Retina (tissue), 1 donor: ENCODE data around the gene SNTA1.
"Not testable (repeated sequence)": the region's sequence is repeated elsewhere in the genome, so short reads cannot be mapped to it uniquely, and the experiment has no call there.

Experiments
- DNase-seq: peaks from one replicate; pipeline ENCODE4 v3.0.0-alpha.2; 2016

Gene SNTA1

GRCh38 chr20:33423875-33424274, 19.7 kb downstream of the SNTA1 start:
- not testable (repeated sequence) for DNase-seq

- no peak for DNase-seq
Observed at GRCh38 chr20:33423141-33423834, 20.3 kb downstream of the SNTA1 start.

- no peak for DNase-seq
Observed at GRCh38 chr20:33419140-33419974, 24.2 kb downstream of the SNTA1 start.

GRCh38 chr20:33418033-33418432, 25.5 kb downstream of the SNTA1 start:
- no peak for DNase-seq

- DNase-seq, result peak; percentile 19
Observed at GRCh38 chr20:33415948-33416347, 27.6 kb downstream of the SNTA1 start.

GRCh38 chr20:33412484-33412838, 31.1 kb downstream of the SNTA1 start:
- DNase-seq, result no peak

GRCh38 chr20:33411711-33412483, 31.7 kb downstream of the SNTA1 start:
- DNase-seq, result no peak

- no peak for DNase-seq
Observed at GRCh38 chr20:33411242-33411641, 32.3 kb downstream of the SNTA1 start.

GRCh38 chr20:33410081-33410742, 33.4 kb downstream of the SNTA1 start:
- DNase-seq, result no peak

- DNase-seq, result no peak
Observed at GRCh38 chr20:33408716-33409654, 34.6 kb downstream of the SNTA1 start.

- no peak for DNase-seq
Observed at GRCh38 chr20:33408313-33408712, 35.2 kb downstream of the SNTA1 start.

- no peak for DNase-seq
Observed at GRCh38 chr20:33407796-33408195, 35.8 kb downstream of the SNTA1 start.

GRCh38 chr20:33407251-33407650, 36.3 kb downstream of the SNTA1 start:
- no peak for DNase-seq

- DNase-seq, result no peak
Observed at GRCh38 chr20:33404281-33404680, 39.3 kb downstream of the SNTA1 start.

GRCh38 chr20:33401921-33402369, 41.6 kb downstream of the SNTA1 start:
- DNase-seq, result no peak

- DNase-seq, result peak; percentile 93
Observed at GRCh38 chr20:33401184-33401920, 42.2 kb downstream of the SNTA1 start, which contains the start of gene CDK5RAP1. Gene CDK5RAP1, minus strand, starts transcription at chr20:33401519. Its CDS starts 4,455 bp downstream, at chr20:33397064.

- DNase-seq, result no peak
Observed at GRCh38 chr20:33400812-33401183, 42.8 kb downstream of the SNTA1 start.

- DNase-seq, result no peak
Observed at GRCh38 chr20:33399924-33400323, 43.6 kb downstream of the SNTA1 start.

- no peak for DNase-seq
Observed at GRCh38 chr20:33394718-33395117, 48.8 kb downstream of the SNTA1 start.

GRCh38 chr20:33393609-33394008, 50.0 kb downstream of the SNTA1 start:
- no peak for DNase-seq
